ENCODE results near the gene SIPA1L2. TPM values are rescaled to one million over a fixed set of nuclear protein-coding genes. Genes with fewer than 3 reads are reported as not detected.

Gene SIPA1L2
- total and polyA plus RNA-seq, 2 experiments from 2014 or later, result 4.1 to 17.0 TPM

GRCh38 chr1:232600424-232601258 lies 29.3 kb downstream of the SIPA1L2 start (continued):
- TF ChIP-seq, protein P1, sequence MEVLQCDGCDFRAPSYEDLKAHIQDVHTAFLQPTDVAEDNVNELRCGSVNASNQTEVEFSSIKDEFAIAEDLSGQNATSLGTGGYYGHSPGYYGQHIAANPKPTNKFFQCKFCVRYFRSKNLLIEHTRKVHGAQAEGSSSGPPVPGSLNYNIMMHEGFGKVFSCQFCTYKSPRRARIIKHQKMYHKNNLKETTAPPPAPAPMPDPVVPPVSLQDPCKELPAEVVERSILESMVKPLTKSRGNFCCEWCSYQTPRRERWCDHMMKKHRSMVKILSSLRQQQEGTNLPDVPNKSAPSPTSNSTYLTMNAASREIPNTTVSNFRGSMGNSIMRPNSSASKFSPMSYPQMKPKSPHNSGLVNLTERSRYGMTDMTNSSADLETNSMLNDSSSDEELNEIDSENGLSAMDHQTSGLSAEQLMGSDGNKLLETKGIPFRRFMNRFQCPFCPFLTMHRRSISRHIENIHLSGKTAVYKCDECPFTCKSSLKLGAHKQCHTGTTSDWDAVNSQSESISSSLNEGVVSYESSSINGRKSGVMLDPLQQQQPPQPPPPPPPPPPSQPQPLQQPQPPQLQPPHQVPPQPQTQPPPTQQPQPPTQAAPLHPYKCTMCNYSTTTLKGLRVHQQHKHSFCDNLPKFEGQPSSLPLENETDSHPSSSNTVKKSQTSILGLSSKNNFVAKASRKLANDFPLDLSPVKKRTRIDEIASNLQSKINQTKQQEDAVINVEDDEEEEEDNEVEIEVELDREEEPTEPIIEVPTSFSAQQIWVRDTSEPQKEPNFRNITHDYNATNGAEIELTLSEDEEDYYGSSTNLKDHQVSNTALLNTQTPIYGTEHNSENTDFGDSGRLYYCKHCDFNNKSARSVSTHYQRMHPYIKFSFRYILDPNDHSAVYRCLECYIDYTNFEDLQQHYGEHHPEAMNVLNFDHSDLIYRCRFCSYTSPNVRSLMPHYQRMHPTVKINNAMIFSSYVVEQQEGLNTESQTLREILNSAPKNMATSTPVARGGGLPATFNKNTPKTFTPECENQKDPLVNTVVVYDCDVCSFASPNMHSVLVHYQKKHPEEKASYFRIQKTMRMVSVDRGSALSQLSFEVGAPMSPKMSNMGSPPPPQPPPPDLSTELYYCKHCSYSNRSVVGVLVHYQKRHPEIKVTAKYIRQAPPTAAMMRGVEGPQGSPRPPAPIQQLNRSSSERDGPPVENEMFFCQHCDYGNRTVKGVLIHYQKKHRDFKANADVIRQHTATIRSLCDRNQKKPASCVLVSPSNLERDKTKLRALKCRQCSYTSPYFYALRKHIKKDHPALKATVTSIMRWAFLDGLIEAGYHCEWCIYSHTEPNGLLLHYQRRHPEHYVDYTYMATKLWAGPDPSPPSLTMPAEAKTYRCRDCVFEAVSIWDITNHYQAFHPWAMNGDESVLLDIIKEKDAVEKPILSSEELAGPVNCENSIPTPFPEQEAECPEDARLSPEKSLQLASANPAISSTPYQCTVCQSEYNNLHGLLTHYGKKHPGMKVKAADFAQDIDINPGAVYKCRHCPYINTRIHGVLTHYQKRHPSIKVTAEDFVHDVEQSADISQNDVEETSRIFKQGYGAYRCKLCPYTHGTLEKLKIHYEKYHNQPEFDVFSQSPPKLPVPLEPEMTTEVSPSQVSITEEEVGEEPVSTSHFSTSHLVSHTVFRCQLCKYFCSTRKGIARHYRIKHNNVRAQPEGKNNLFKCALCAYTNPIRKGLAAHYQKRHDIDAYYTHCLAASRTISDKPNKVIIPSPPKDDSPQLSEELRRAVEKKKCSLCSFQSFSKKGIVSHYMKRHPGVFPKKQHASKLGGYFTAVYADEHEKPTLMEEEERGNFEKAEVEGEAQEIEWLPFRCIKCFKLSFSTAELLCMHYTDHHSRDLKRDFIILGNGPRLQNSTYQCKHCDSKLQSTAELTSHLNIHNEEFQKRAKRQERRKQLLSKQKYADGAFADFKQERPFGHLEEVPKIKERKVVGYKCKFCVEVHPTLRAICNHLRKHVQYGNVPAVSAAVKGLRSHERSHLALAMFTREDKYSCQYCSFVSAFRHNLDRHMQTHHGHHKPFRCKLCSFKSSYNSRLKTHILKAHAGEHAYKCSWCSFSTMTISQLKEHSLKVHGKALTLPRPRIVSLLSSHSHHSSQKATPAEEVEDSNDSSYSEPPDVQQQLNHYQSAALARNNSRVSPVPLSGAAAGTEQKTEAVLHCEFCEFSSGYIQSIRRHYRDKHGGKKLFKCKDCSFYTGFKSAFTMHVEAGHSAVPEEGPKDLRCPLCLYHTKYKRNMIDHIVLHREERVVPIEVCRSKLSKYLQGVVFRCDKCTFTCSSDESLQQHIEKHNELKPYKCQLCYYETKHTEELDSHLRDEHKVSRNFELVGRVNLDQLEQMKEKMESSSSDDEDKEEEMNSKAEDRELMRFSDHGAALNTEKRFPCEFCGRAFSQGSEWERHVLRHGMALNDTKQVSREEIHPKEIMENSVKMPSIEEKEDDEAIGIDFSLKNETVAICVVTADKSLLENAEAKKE (CRISPR knock-in tag; IDR thresholded peaks at IDR 0.05), result no peak
- TF ChIP-seq POLR2AphosphoS5 (IDR thresholded peaks at IDR 0.05; ENCODE audit: low read depth) (no peak), ETS1 (IDR thresholded peaks at IDR 0.05) (no peak), CTCF (conservative IDR thresholded peaks at IDR 0.05; ENCODE audit: low read depth in 2 of 2) (no peak)

All from GM23338 (cell line).